Left ventricle myocardium inferior (tissue), 1 donor: ENCODE results near the gene UBE2Q2. TPM values are rescaled to one million over a fixed set of nuclear protein-coding genes. Genes with fewer than 3 reads are reported as not detected.
"Not testable (repeated sequence)": the region's sequence is repeated elsewhere in the genome, so short reads cannot be mapped to it uniquely, and the experiment has no call there.

Source experiments
- DNase-seq: peaks from one replicate; pipeline ENCODE4 v3.0.0-alpha.2; 2020
- H3K27ac ChIP-seq: fragments of 200-600 bp; replicated peaks from 2 replicates; pipeline ENCODE4 v1.8.0; 2021
- H3K27me3 ChIP-seq: fragments of 200-600 bp; 2 replicates; pipeline ENCODE4 v1.8.0; 2021; ENCODE audit warnings: low read depth
- H3K36me3 ChIP-seq: fragments of 200-600 bp; 2 replicates; pipeline ENCODE4 v1.8.0; 2021
- H3K4me1 ChIP-seq: fragments of 200-600 bp; 2 replicates; pipeline ENCODE4 v1.8.0; 2021
- H3K4me3 ChIP-seq: fragments of 200-600 bp; 2 replicates; pipeline ENCODE4 v1.8.0; 2021; ENCODE audit warnings: mild to moderate bottlenecking, moderate library complexity
- H3K9me3 ChIP-seq: fragments of 200-600 bp; replicated peaks from 2 replicates; pipeline ENCODE4 v1.8.0; 2021
- CTCF ChIP-seq: fragments of 200-600 bp; IDR thresholded peaks from 2 replicates; pipeline ENCODE4 v1.8.0; 2021; ENCODE audit warnings: antibody characterized with exemption, mild to moderate bottlenecking, borderline replicate concordance
- intact Hi-C: fragments of 100-400 bp; cut with micrococcal nuclease; formaldehyde crosslinking; loops from one replicate; pipeline ENCODE4 v1.11.0; 2022
- long read RNA-seq: library from polyadenylated mRNA; unstranded; transcript quantifications from one replicate; pipeline ENCODE4 v2.0.0, GENCODE V29; 2021
- total RNA-seq: library from RNA; stranded (reverse); fragmentation: NEBNext Ultra II Directional; extraction: Animal tissue kit (Norgen Biotek cat#: 25700); gene quantifications from one replicate; pipeline ENCODE4 v1.2.1, GENCODE V29; 2021
- donor health status: DM: no; HTN: yes; CAD: no; lungs with severe emphysema.

UBE2Q2 gene
- total RNA-seq: 27.8 TPM
- long read RNA-seq, transcript UBE2Q2-208 (12 exons, 2,969 nt): minor isoform, 38 of 116 reads
- long read RNA-seq, transcript UBE2Q2-201 (13 exons, 3,130 nt): major isoform, 46 of 116 reads
- long read RNA-seq, partial matches to known transcripts: 1 of 116 reads
- long read RNA-seq, other reads (novel, unspliced or antisense): 27 of 116 reads

GRCh38 chr15:75842722-75843677 is at the start of gene UBE2Q2:
UBE2Q2 (plus strand) TSS chr15:75843447; CDS start chr15:75843667, 220 bp downstream.
- no peak for TF ChIP-seq CTCF
- Histone ChIP-seq H3K36me3 (no peaks in the 10 kb centered on the region), H3K4me1 (peaks cover 62% of the 10 kb centered on the region), H3K9me3 (no peaks in the 10 kb centered on the region), H3K4me3 (peak within 1 kb of the TSS; percentile 94), H3K27ac (peak within 1 kb of the TSS; percentile 96), H3K27me3 (no peaks in the 10 kb centered on the region)
- intact Hi-C loops: no loop called here
- peak; percentile 82 for DNase-seq

GRCh38 chr15:75796321-75796720 is 46.9 kb upstream of the UBE2Q2 start:
- no peak overlapping the region for H3K27ac ChIP-seq
- H3K4me3 ChIP-seq: no peak overlapping the region
- H3K36me3 ChIP-seq: no peaks in the 10 kb centered on the region
- intact Hi-C loops: loop anchor here (10.0 kb wide), 1 partner anchor 62 kb away; no protein-coding TSS in a partner anchor
- H3K27me3 ChIP-seq: peaks cover 38% of the 10 kb centered on the region
- no peaks in the 10 kb centered on the region for H3K9me3 ChIP-seq
- no peak for DNase-seq
- H3K4me1 ChIP-seq: peaks cover 8% of the 10 kb centered on the region
- TF ChIP-seq CTCF: no peak

- Histone ChIP-seq H3K27me3 (peaks cover 36% of the 10 kb centered on the region), H3K4me1 (peaks cover 13% of the 10 kb centered on the region)
- intact Hi-C loops: loop anchor here (10.0 kb wide), 1 partner anchor 62 kb away; no protein-coding TSS in a partner anchor
- H3K36me3 ChIP-seq, H3K9me3 ChIP-seq, H3K4me3 ChIP-seq, DNase-seq, H3K27ac ChIP-seq: not testable (repeated sequence)
Measured at GRCh38 chr15:75797146-75797545, 46.1 kb upstream of the UBE2Q2 start.

- TF ChIP-seq CTCF: no peak
- intact Hi-C loops: loop anchor here (10.0 kb wide), 1 partner anchor 64 kb away; no protein-coding TSS in a partner anchor
- Histone ChIP-seq H3K36me3 (no peaks in the 10 kb centered on the region), H3K4me1 (peaks cover 13% of the 10 kb centered on the region), H3K27me3 (peaks cover 47% of the 10 kb centered on the region), H3K27ac (no peak overlapping the region), H3K9me3 (no peaks in the 10 kb centered on the region), H3K4me3 (no peak overlapping the region)
- DNase-seq: no peak
Measured at GRCh38 chr15:75799190-75799589, 44.1 kb upstream of the UBE2Q2 start.

GRCh38 chr15:75800409-75800808 is 42.8 kb upstream of the UBE2Q2 start:
- not testable (repeated sequence) for H3K9me3 ChIP-seq, H3K4me3 ChIP-seq, H3K36me3 ChIP-seq, DNase-seq, H3K27ac ChIP-seq
- Histone ChIP-seq H3K4me1 (peaks cover 13% of the 10 kb centered on the region), H3K27me3 (peaks cover 54% of the 10 kb centered on the region)
- intact Hi-C loops: loop anchor here (10.0 kb wide), 1 partner anchor 116 kb away; no protein-coding TSS in a partner anchor

- TF ChIP-seq CTCF: peak; percentile 98
- H3K27me3 ChIP-seq: peaks cover 61% of the 10 kb centered on the region
- H3K9me3 ChIP-seq: no peaks in the 10 kb centered on the region
- intact Hi-C loops: loop anchor here (10.0 kb wide), 1 partner anchor 117 kb away; no protein-coding TSS in a partner anchor
- H3K4me1 ChIP-seq: peaks cover 13% of the 10 kb centered on the region
- H3K4me3 ChIP-seq: peak overlapping the region; percentile 40
- peak; percentile 82 for DNase-seq
- no peak overlapping the region for H3K27ac ChIP-seq
- H3K36me3 ChIP-seq: no peaks in the 10 kb centered on the region
Measured at GRCh38 chr15:75801859-75802593, 41.2 kb upstream of the UBE2Q2 start.

GRCh38 chr15:75807486-75807885 is 35.8 kb upstream of the UBE2Q2 start:
- H3K27me3 ChIP-seq: peaks cover 57% of the 10 kb centered on the region
- H3K9me3 ChIP-seq, H3K27ac ChIP-seq, DNase-seq, H3K4me1 ChIP-seq, H3K36me3 ChIP-seq, H3K4me3 ChIP-seq: not testable (repeated sequence)
- intact Hi-C loops: loop anchor here (10.0 kb wide), 1 partner anchor 123 kb away; no protein-coding TSS in a partner anchor

GRCh38 chr15:75808009-75808408 is 35.2 kb upstream of the UBE2Q2 start:
- H3K9me3 ChIP-seq, H3K4me1 ChIP-seq: not testable (repeated sequence)
- intact Hi-C loops: loop anchor here (10.0 kb wide), 1 partner anchor 123 kb away; no protein-coding TSS in a partner anchor

More at GRCh38 chr15:75808009-75808408, 35.2 kb upstream of the UBE2Q2 start:
- not testable (repeated sequence) for H3K27ac ChIP-seq, DNase-seq, H3K4me3 ChIP-seq, H3K36me3 ChIP-seq
- H3K27me3 ChIP-seq: peaks cover 52% of the 10 kb centered on the region
